GM12892 (cell line): ENCODE measurements around the gene UBE2D4.

ENCODE experiments used
- POLR2AphosphoS5 ChIP-seq: IDR thresholded peaks from 2 replicates; pipeline ENCODE4 v1.6.1; 2011; ENCODE audit warnings: low read depth, low read length, control low read depth
- TAF1 ChIP-seq: IDR thresholded peaks from 2 replicates; pipeline ENCODE4 v1.6.1; 2011; ENCODE audit warnings: low read depth, mild to moderate bottlenecking, control low read depth, low read length, borderline replicate concordance

- TF ChIP-seq TAF1: no peak
- no peak for TF ChIP-seq POLR2AphosphoS5
These were observed 5.1 kb downstream of the UBE2D4 start for GRCh38 chr7:43931346-43931745.
